ENCODE data around the gene IGFBP5.

Gene IGFBP5, protein sequence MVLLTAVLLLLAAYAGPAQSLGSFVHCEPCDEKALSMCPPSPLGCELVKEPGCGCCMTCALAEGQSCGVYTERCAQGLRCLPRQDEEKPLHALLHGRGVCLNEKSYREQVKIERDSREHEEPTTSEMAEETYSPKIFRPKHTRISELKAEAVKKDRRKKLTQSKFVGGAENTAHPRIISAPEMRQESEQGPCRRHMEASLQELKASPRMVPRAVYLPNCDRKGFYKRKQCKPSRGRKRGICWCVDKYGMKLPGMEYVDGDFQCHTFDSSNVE

DNA sequence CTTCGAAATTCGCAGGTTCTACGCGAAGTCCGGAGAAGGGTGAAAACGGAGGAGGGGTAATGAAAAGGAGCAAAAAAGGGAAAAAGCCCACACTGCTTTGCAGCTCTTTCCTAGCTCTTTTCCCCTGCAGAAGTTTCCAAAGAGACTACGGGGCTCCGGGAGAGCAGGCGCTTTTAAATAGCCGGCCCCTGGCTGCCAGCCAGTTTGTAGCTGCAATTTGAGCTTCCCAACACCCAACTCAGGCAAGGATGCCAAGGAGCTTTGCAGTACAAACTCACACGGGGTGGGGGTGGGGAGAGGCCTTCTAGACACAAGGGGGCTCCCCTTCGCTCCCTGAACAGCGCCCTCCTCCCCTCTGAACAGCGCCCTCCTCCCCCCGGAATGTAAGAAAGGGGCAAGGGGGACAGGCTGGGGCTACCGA, at the start of gene IGFBP5:
IGFBP5 (minus strand) TSS at position 149 of the 421 bp plus-strand sequence. CDS start 774 bp downstream, outside the sequence.
- H3K4me3 ChIP-seq (ENCODE audit: low read length): no peak within 1 kb of the TSS

DNA sequence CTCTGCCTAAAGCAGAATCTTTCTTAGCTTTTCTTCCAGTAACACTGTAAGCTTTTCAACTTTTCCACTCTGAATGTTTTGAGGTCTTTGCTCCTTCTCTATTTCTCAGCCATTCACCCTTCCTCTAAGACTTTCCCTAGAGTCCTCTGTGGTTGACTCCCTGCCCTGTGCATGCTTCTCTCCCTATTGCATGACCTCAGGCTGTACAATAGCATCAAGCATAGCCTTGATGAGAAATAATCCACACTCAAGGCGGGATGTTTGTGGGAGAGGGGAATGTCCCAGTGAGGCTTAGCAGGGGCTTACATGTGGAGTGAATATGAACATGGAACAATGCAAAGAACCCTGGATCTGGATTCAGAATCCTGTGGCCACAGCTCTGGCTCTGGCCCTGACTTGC, 48.4 kb upstream of the IGFBP5 start:
- H4K20me1 ChIP-seq (ENCODE audit: insufficient read depth, low read length): no peaks in the 10 kb centered on the region
- no peak overlapping the region for H3K4me3 ChIP-seq (ENCODE audit: low read length)
- no peaks in the 10 kb centered on the region for H3K79me2 ChIP-seq (ENCODE audit: low read length)
- no peak overlapping the region for H3K27ac ChIP-seq (ENCODE audit: low read length)
- H3K27me3 ChIP-seq (ENCODE audit: low read depth, low read length): peaks cover 7% of the 10 kb centered on the region; the same call in 1 of the 2 replicates
- no peaks in the 10 kb centered on the region for H3K9me3 ChIP-seq (ENCODE audit: insufficient read depth, low read length)
- no peak overlapping the region for H2AFZ ChIP-seq (ENCODE audit: low read depth, low read length)
- no peaks in the 10 kb centered on the region for H3K36me3 ChIP-seq (replicated peaks; ENCODE audit: low read depth, low read length)
- H3K4me1 ChIP-seq (ENCODE audit: low read length): no peaks in the 10 kb centered on the region
- TF ChIP-seq, protein P1, sequence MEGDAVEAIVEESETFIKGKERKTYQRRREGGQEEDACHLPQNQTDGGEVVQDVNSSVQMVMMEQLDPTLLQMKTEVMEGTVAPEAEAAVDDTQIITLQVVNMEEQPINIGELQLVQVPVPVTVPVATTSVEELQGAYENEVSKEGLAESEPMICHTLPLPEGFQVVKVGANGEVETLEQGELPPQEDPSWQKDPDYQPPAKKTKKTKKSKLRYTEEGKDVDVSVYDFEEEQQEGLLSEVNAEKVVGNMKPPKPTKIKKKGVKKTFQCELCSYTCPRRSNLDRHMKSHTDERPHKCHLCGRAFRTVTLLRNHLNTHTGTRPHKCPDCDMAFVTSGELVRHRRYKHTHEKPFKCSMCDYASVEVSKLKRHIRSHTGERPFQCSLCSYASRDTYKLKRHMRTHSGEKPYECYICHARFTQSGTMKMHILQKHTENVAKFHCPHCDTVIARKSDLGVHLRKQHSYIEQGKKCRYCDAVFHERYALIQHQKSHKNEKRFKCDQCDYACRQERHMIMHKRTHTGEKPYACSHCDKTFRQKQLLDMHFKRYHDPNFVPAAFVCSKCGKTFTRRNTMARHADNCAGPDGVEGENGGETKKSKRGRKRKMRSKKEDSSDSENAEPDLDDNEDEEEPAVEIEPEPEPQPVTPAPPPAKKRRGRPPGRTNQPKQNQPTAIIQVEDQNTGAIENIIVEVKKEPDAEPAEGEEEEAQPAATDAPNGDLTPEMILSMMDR (IDR thresholded peaks at IDR 0.05; ENCODE audit: low read depth, low read length): no peak
- no peak for TF ChIP-seq EZH2phosphoT487 (IDR thresholded peaks at IDR 0.05; ENCODE audit: low read depth)
- no peak overlapping the region for H3K9ac ChIP-seq (ENCODE audit: low read length)
- H3K4me2 ChIP-seq (ENCODE audit: low read length): no peak overlapping the region

More for the DNA sequence above, at the start of gene IGFBP5:
- Histone ChIP-seq H3K9me3 (ENCODE audit: insufficient read depth, low read length) (no peaks in the 10 kb centered on the region), H2AFZ (ENCODE audit: low read depth, low read length) (no peak within 1 kb of the TSS), H3K36me3 (replicated peaks; ENCODE audit: low read depth, low read length) (no peaks in the 10 kb centered on the region), H3K9ac (ENCODE audit: low read length) (no peak within 1 kb of the TSS), H3K27me3 (ENCODE audit: low read depth, low read length) (peaks cover 12% of the 10 kb centered on the region), H3K27ac (ENCODE audit: low read length) (no peak within 1 kb of the TSS), H3K4me2 (ENCODE audit: low read length) (0 out of 2 replicates have a peak within 1 kb of the TSS, but pooled peaks have one; percentile 39), H4K20me1 (ENCODE audit: insufficient read depth, low read length) (no peaks in the 10 kb centered on the region), H3K4me1 (ENCODE audit: low read length) (0 out of 2 replicates have a peak, but pooled peaks cover 6% of the 10 kb centered on the region), H3K79me2 (ENCODE audit: low read length) (no peaks in the 10 kb centered on the region)
- no peak for TF ChIP-seq EZH2phosphoT487 (IDR thresholded peaks at IDR 0.05; ENCODE audit: low read depth)
- TF ChIP-seq, protein P1 (IDR thresholded peaks at IDR 0.05; ENCODE audit: low read depth, low read length): no peak

DNA sequence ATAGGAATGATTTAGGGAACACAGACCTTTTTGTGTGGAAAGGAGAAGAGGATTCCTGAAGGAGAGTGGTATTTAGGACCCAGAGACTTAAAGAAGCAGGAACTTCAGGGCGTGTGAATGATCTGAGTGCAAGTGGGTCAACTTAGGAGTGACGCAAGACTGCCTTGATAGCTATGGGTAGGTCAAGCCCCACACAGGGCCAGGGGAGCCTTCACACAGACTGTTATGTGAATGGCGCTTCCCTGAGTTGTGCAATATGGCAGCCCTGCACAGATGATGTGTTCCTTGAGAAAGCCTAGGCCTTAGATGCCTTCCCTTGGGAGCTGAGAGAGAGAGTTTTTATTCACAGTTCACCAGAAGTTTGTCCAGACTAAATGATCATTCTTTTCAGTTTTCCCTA, 47.1 kb upstream of the IGFBP5 start:
- Histone ChIP-seq H3K27me3 (ENCODE audit: low read depth, low read length) (peaks cover 7% of the 10 kb centered on the region; the same call in 1 of the 2 replicates), H3K79me2 (ENCODE audit: low read length) (no peaks in the 10 kb centered on the region), H3K4me3 (ENCODE audit: low read length) (no peak overlapping the region), H3K27ac (ENCODE audit: low read length) (no peak overlapping the region), H3K36me3 (replicated peaks; ENCODE audit: low read depth, low read length) (no peaks in the 10 kb centered on the region), H2AFZ (ENCODE audit: low read depth, low read length) (no peak overlapping the region), H3K9ac (ENCODE audit: low read length) (no peak overlapping the region), H4K20me1 (ENCODE audit: insufficient read depth, low read length) (no peaks in the 10 kb centered on the region), H3K9me3 (ENCODE audit: insufficient read depth, low read length) (no peaks in the 10 kb centered on the region), H3K4me1 (ENCODE audit: low read length) (no peaks in the 10 kb centered on the region), H3K4me2 (ENCODE audit: low read length) (no peak overlapping the region)
- TF ChIP-seq, protein P1 (IDR thresholded peaks at IDR 0.05; ENCODE audit: low read depth, low read length): no peak
- TF ChIP-seq EZH2phosphoT487 (IDR thresholded peaks at IDR 0.05; ENCODE audit: low read depth): no peak

DNA sequence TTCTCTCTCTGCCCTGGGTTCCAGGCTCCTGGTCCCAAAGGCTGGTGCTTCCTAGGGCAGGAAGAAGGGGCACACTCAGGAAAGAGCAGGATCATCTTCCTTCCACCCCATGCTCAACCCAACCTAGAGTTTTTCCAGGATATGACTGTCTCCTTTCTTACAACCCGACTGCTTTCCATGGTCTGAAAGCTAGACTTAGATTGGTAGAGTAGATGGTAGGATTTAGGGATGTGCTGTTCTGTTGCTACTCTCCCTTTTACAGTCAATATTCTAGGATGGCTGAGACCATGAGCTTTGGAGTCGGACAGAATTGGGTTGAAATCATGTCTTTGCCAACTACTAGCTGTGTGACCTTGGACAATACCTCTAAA, 45.9 kb upstream of the IGFBP5 start:
- H3K27ac ChIP-seq (ENCODE audit: low read length): no peak overlapping the region
- H3K79me2 ChIP-seq (ENCODE audit: low read length): no peaks in the 10 kb centered on the region
- H3K4me3 ChIP-seq (ENCODE audit: low read length): no peak overlapping the region
- H3K4me1 ChIP-seq (ENCODE audit: low read length): no peaks in the 10 kb centered on the region
- H3K9me3 ChIP-seq (ENCODE audit: insufficient read depth, low read length): no peaks in the 10 kb centered on the region
- H3K9ac ChIP-seq (ENCODE audit: low read length): no peak overlapping the region
- no peaks in the 10 kb centered on the region for H3K36me3 ChIP-seq (replicated peaks; ENCODE audit: low read depth, low read length)
- no peak overlapping the region for H2AFZ ChIP-seq (ENCODE audit: low read depth, low read length)
- peaks cover 7% of the 10 kb centered on the region; the same call in 1 of the 2 replicates for H3K27me3 ChIP-seq (ENCODE audit: low read depth, low read length)
- no peak for TF ChIP-seq EZH2phosphoT487 (IDR thresholded peaks at IDR 0.05; ENCODE audit: low read depth)
- TF ChIP-seq, protein P1 (IDR thresholded peaks at IDR 0.05; ENCODE audit: low read depth, low read length): no peak
- no peak overlapping the region for H3K4me2 ChIP-seq (ENCODE audit: low read length)
- no peaks in the 10 kb centered on the region for H4K20me1 ChIP-seq (ENCODE audit: insufficient read depth, low read length)
